Keratinocyte (primary cell): ENCODE measurements around the gene SLC2A11.

Experiments
- EZH2 ChIP-seq: IDR thresholded peaks from one replicate; pipeline ENCODE4 v1.6.1; 2012; ENCODE audit warnings: inconsistent platforms, mild to moderate bottlenecking, low read length, moderate library complexity
- TF ChIP-seq, protein P1 (sequence below), 3 experiments: IDR thresholded peaks in 1 of 3; conservative IDR thresholded peaks in 1 of 3; optimal IDR thresholded peaks in 1 of 3; 2 replicates in 2 of 3; 3 replicates in 1 of 3; pipeline versions ENCODE3 to v1.5.1; 2011; ENCODE audit warnings: low read length in 3 of 3, mild to moderate bottlenecking in 3 of 3, moderate library complexity in 2 of 3, control low read depth in 1 of 3, inconsistent platforms in 1 of 3; ENCODE audit not compliant: insufficient read depth in 2 of 3; ENCODE audit errors: extremely low read depth in 1 of 3

DNA sequence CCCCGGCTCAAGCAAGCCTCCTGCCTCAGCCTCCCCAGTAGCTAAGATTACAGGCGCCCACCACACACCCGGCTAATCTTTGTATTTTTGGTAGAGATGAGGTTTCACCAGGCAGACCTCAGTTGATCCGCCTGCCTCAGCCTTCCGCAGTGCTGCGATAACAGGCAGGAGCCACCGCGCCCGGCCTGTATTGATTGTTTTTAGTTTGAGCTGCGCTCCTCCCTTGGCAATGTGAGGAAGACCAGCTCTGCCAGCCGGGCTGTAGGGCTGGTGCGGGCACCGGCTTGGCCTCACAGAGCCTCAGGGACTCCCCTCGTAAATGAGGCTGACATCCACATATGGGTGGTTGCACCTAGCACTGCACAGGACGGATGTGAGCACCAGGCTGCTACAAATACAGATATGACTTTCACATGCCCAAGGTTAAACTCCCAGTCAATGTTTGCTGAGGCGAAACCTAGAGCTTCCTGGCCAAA is 7.5 kb upstream of the SLC2A11 start:
- TF ChIP-seq, protein P1, sequence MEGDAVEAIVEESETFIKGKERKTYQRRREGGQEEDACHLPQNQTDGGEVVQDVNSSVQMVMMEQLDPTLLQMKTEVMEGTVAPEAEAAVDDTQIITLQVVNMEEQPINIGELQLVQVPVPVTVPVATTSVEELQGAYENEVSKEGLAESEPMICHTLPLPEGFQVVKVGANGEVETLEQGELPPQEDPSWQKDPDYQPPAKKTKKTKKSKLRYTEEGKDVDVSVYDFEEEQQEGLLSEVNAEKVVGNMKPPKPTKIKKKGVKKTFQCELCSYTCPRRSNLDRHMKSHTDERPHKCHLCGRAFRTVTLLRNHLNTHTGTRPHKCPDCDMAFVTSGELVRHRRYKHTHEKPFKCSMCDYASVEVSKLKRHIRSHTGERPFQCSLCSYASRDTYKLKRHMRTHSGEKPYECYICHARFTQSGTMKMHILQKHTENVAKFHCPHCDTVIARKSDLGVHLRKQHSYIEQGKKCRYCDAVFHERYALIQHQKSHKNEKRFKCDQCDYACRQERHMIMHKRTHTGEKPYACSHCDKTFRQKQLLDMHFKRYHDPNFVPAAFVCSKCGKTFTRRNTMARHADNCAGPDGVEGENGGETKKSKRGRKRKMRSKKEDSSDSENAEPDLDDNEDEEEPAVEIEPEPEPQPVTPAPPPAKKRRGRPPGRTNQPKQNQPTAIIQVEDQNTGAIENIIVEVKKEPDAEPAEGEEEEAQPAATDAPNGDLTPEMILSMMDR (optimal IDR thresholded peaks at IDR 0.05 in 1 of 3, IDR thresholded peaks at IDR 0.05 in 1 of 3, conservative IDR thresholded peaks at IDR 0.05 in 1 of 3; ENCODE audit: extremely low read depth in 1 of 3, insufficient read depth in 2 of 3, low read length in 3 of 3), result no peak
- TF ChIP-seq EZH2, result no peak
